ENCODE results near the gene RASSF7.

RASSF7 gene

GRCh38 chr11:539971-540481, 20.7 kb upstream of the RASSF7 start:
- H3K79me2 ChIP-seq (ENCODE audit: insufficient read depth, low read length): no peaks in the 10 kb centered on the region
- H3K9me2 ChIP-seq (ENCODE audit: low read depth, low read length): no peaks in the 10 kb centered on the region
- TF ChIP-seq EZH2 (IDR thresholded peaks at IDR 0.05; ENCODE audit: borderline replicate concordance, low read length): no peak
- TF ChIP-seq CTCF (IDR thresholded peaks at IDR 0.05; ENCODE audit: low read length): no peak
- H4K20me1 ChIP-seq (ENCODE audit: insufficient read depth, low read length): no peaks in the 10 kb centered on the region
- H2AFZ ChIP-seq (ENCODE audit: low read length): no peak overlapping the region
- no peak overlapping the region for H3K4me2 ChIP-seq (ENCODE audit: low read length)
- H3K27me3 ChIP-seq (ENCODE audit: insufficient read depth, low read length): no peaks in the 10 kb centered on the region
- no peaks in the 10 kb centered on the region for H3K9me3 ChIP-seq (ENCODE audit: low read length)
- H3K4me3 ChIP-seq (ENCODE audit: low read depth, low read length, poor library complexity, severe bottlenecking): no peak overlapping the region
- H3K36me3 ChIP-seq (ENCODE audit: insufficient read depth, low read length): no peaks in the 10 kb centered on the region
- H3K9ac ChIP-seq (ENCODE audit: low read length): no peak overlapping the region
- H3F3A ChIP-seq (ENCODE audit: insufficient read depth, low read length): peaks cover 5% of the 10 kb centered on the region; the same call in 1 of the 2 replicates
- H3K4me1 ChIP-seq (ENCODE audit: insufficient read depth, low read length, severe bottlenecking): peaks cover 25% of the 10 kb centered on the region
- no peak overlapping the region for H3K27ac ChIP-seq (ENCODE audit: low read depth, low read length, poor library complexity, severe bottlenecking)

GRCh38 chr11:540583-541432, 20.0 kb upstream of the RASSF7 start:
- H4K20me1 ChIP-seq (ENCODE audit: insufficient read depth, low read length): no peaks in the 10 kb centered on the region
- H3K4me1 ChIP-seq (ENCODE audit: insufficient read depth, low read length, severe bottlenecking): peaks cover 25% of the 10 kb centered on the region
- H3K4me3 ChIP-seq (ENCODE audit: low read depth, low read length, poor library complexity, severe bottlenecking): no peak overlapping the region
- H3K36me3 ChIP-seq (ENCODE audit: insufficient read depth, low read length): no peaks in the 10 kb centered on the region
- no peak for TF ChIP-seq EZH2 (IDR thresholded peaks at IDR 0.05; ENCODE audit: borderline replicate concordance, low read length)
- TF ChIP-seq CTCF (IDR thresholded peaks at IDR 0.05; ENCODE audit: low read length): no peak
- no peak overlapping the region for H3K27ac ChIP-seq (ENCODE audit: low read depth, low read length, poor library complexity, severe bottlenecking)
- no peak overlapping the region for H3K9ac ChIP-seq (ENCODE audit: low read length)
- no peak overlapping the region for H2AFZ ChIP-seq (ENCODE audit: low read length)
- no peak overlapping the region for H3K4me2 ChIP-seq (ENCODE audit: low read length)
- no peaks in the 10 kb centered on the region for H3K79me2 ChIP-seq (ENCODE audit: insufficient read depth, low read length)
- no peaks in the 10 kb centered on the region for H3K9me2 ChIP-seq (ENCODE audit: low read depth, low read length)
- H3K27me3 ChIP-seq (ENCODE audit: insufficient read depth, low read length): no peaks in the 10 kb centered on the region
- H3F3A ChIP-seq (ENCODE audit: insufficient read depth, low read length): peaks cover 5% of the 10 kb centered on the region; the same call in 1 of the 2 replicates
- no peaks in the 10 kb centered on the region for H3K9me3 ChIP-seq (ENCODE audit: low read length)

- Histone ChIP-seq H4K20me1 (ENCODE audit: insufficient read depth, low read length) (no peaks in the 10 kb centered on the region), H2AFZ (ENCODE audit: low read length) (no peak overlapping the region), H3K4me1 (ENCODE audit: insufficient read depth, low read length, severe bottlenecking) (peaks cover 20% of the 10 kb centered on the region), H3K36me3 (ENCODE audit: insufficient read depth, low read length) (no peaks in the 10 kb centered on the region), H3K27ac (ENCODE audit: low read depth, low read length, poor library complexity, severe bottlenecking) (no peak overlapping the region), H3K27me3 (ENCODE audit: insufficient read depth, low read length) (no peaks in the 10 kb centered on the region), H3F3A (ENCODE audit: insufficient read depth, low read length) (peaks cover 1% of the 10 kb centered on the region; the same call in 1 of the 2 replicates), H3K9me2 (ENCODE audit: low read depth, low read length) (no peaks in the 10 kb centered on the region), H3K79me2 (ENCODE audit: insufficient read depth, low read length) (no peaks in the 10 kb centered on the region), H3K4me2 (ENCODE audit: low read length) (no peak overlapping the region), H3K9me3 (ENCODE audit: low read length) (no peaks in the 10 kb centered on the region), H3K4me3 (ENCODE audit: low read depth, low read length, poor library complexity, severe bottlenecking) (no peak overlapping the region), H3K9ac (ENCODE audit: low read length) (no peak overlapping the region)
- TF ChIP-seq CTCF (IDR thresholded peaks at IDR 0.05; ENCODE audit: low read length) (no peak), EZH2 (IDR thresholded peaks at IDR 0.05; ENCODE audit: borderline replicate concordance, low read length) (no peak)
Measured at GRCh38 chr11:541433-541885, 19.3 kb upstream of the RASSF7 start.
